Spinal cord (tissue), 10 donors: Measurements from ENCODE around the gene TOMT. TPM values are rescaled to one million over a fixed set of nuclear protein-coding genes. Genes with fewer than 3 reads are reported as not detected.

Experiments used
- DNase-seq, 6 donors: peaks; one replicate each; pipeline versions ENCODE4 v3.0.0 to v3.0.0-alpha.2; 2013 to 2015; ENCODE audit warnings: low spot score in 6 of 6, low read depth in 4 of 6
- H3K27ac ChIP-seq: one replicate; pipeline ENCODE4 v1.5.1; 2013; ENCODE audit warnings: low read depth, low read length, control low read depth
- H3K27me3 ChIP-seq: one replicate; pipeline ENCODE4 v1.6.1; 2013; ENCODE audit warnings: low read length; ENCODE audit not compliant: control insufficient read depth, insufficient read depth
- H3K36me3 ChIP-seq: one replicate; pipeline ENCODE4 v1.6.1; 2013; ENCODE audit warnings: low read length; ENCODE audit not compliant: control insufficient read depth, insufficient read depth
- H3K4me1 ChIP-seq: one replicate; pipeline ENCODE4 v1.6.1; 2013; ENCODE audit warnings: low read length; ENCODE audit not compliant: control insufficient read depth, insufficient read depth
- H3K4me3 ChIP-seq: one replicate; pipeline ENCODE4 v1.5.1; 2013; ENCODE audit warnings: low read depth, low read length, control low read depth
- H3K9me3 ChIP-seq: one replicate; pipeline ENCODE4 v1.6.1; 2013; ENCODE audit warnings: low read length; ENCODE audit not compliant: control insufficient read depth, insufficient read depth
- WGBS: methylation state at CpG from one replicate; pipeline ENCODE4 v1.1.5; 2013; ENCODE audit warnings: missing lambda C conversion rate; ENCODE audit not compliant: insufficient coverage; 5-methylcytosine and 5-hydroxymethylcytosine counted together
- polyA plus RNA-seq, 2 donors: library from polyadenylated mRNA; unstranded; fragments of 120-200 nt; gene quantifications; one replicate each; pipeline ENCODE4 v1.2.1, GENCODE V29; 2013; ENCODE audit not compliant: insufficient read length in 2 of 2
- total RNA-seq, 2 donors: library from RNA; depleted of rRNA in 1 of 2; stranded (reverse); fragments of 120-200 nt in 1 of 2; fragments of >200 nt in 1 of 2; gene quantifications; one replicate each; pipeline versions ENCODE4 v1.2.3 to v1.2.4, GENCODE V29; 2013 to 2014
- donor health status: healthy.

TOMT gene
- total and polyA plus RNA-seq, 4 donors: not detected

GRCh38 chr11:72102946-72103753 is 2.6 kb upstream of the TOMT start, which contains the start of gene LAMTOR1:
Gene LAMTOR1 (minus strand): TSS chr11:72103297. CDS start chr11:72103224, 73 bp downstream.
- peak; percentile 95 to 100 (median 98) for DNase-seq
- H3K27me3 ChIP-seq: no peaks in the 10 kb centered on the region
- peaks cover 18% of the 10 kb centered on the region for H3K4me1 ChIP-seq
- H3K4me3 ChIP-seq: peak within 1 kb of the TSS; percentile 83
- peaks cover 40% of the 10 kb centered on the region for H3K36me3 ChIP-seq
- H3K9me3 ChIP-seq: no peaks in the 10 kb centered on the region
- 0% methylated on average over 58 of the region's 64 CpGs for WGBS
- H3K27ac ChIP-seq: peak within 1 kb of the TSS; percentile 88

- peaks cover 18% of the 10 kb centered on the region for H3K4me1 ChIP-seq
- WGBS: no CpG with 5 or more reads among the region's 11 CpGs
- H3K36me3 ChIP-seq: peaks cover 38% of the 10 kb centered on the region
These were observed 2.0 kb upstream of the TOMT start for GRCh38 chr11:72103754-72104167.

GRCh38 chr11:72111300-72112142 is 5.8 kb downstream of the TOMT start:
- H3K27me3 ChIP-seq: peaks cover 6% of the 10 kb centered on the region
- under 1% methylated on average over 9 of the region's 10 CpGs for WGBS
- peak overlapping the region; percentile 100 for H3K27ac ChIP-seq
- H3K9me3 ChIP-seq: no peaks in the 10 kb centered on the region
- peaks cover 26% of the 10 kb centered on the region for H3K36me3 ChIP-seq
- H3K4me3 ChIP-seq: peak overlapping the region; percentile 91
- H3K4me1 ChIP-seq: peaks cover 10% of the 10 kb centered on the region
- DNase-seq: no peak

More at GRCh38 chr11:72103754-72104167, 2.0 kb upstream of the TOMT start:
- no peak for DNase-seq
- peak overlapping the region; percentile 83 for H3K4me3 ChIP-seq
- no peaks in the 10 kb centered on the region for H3K27me3 ChIP-seq
- no peaks in the 10 kb centered on the region for H3K9me3 ChIP-seq
- peak overlapping the region; percentile 87 for H3K27ac ChIP-seq

GRCh38 chr11:72112143-72112977 is 6.6 kb downstream of the TOMT start, which contains the start of gene ANAPC15:
Gene ANAPC15 (minus strand): TSS chr11:72112695. CDS start chr11:72111276, 1,419 bp downstream.
- DNase-seq: peak; percentile 99 to 100 (median 100)
- peaks cover 10% of the 10 kb centered on the region for H3K4me1 ChIP-seq
- peak within 1 kb of the TSS; percentile 100 for H3K27ac ChIP-seq
- under 1% methylated on average over 49 of the region's 49 CpGs for WGBS
- H3K36me3 ChIP-seq: peaks cover 26% of the 10 kb centered on the region
- H3K27me3 ChIP-seq: peaks cover 6% of the 10 kb centered on the region
- H3K4me3 ChIP-seq: peak within 1 kb of the TSS; percentile 91
- H3K9me3 ChIP-seq: no peaks in the 10 kb centered on the region

- Histone ChIP-seq H3K36me3 (peaks cover 19% of the 10 kb centered on the region), H3K27ac (peak overlapping the region; percentile 100), H3K4me3 (peak overlapping the region; percentile 91), H3K27me3 (peaks cover 6% of the 10 kb centered on the region), H3K4me1 (peaks cover 10% of the 10 kb centered on the region), H3K9me3 (no peaks in the 10 kb centered on the region)
- no peak for DNase-seq
- WGBS: 67% methylated on average over 6 of the region's 9 CpGs
These were observed 7.5 kb downstream of the TOMT start for GRCh38 chr11:72112978-72113808.

- peaks cover 10% of the 10 kb centered on the region for H3K4me1 ChIP-seq
- 100% methylated on average over 1 of the region's 1 CpG for WGBS
- H3K27me3 ChIP-seq: peaks cover 6% of the 10 kb centered on the region
- no peaks in the 10 kb centered on the region for H3K9me3 ChIP-seq
- DNase-seq: no peak
- H3K27ac ChIP-seq: no peak overlapping the region
- no peak overlapping the region for H3K4me3 ChIP-seq
- H3K36me3 ChIP-seq: peaks cover 7% of the 10 kb centered on the region
These were observed 8.8 kb downstream of the TOMT start for GRCh38 chr11:72114570-72114969.

- H3K36me3 ChIP-seq: no peaks in the 10 kb centered on the region
- peaks cover 6% of the 10 kb centered on the region for H3K27me3 ChIP-seq
- H3K4me1 ChIP-seq: peaks cover 10% of the 10 kb centered on the region
- H3K27ac ChIP-seq: no peak overlapping the region
- no peaks in the 10 kb centered on the region for H3K9me3 ChIP-seq
- no peak for DNase-seq
- 93% methylated on average over 4 of the region's 6 CpGs for WGBS
- H3K4me3 ChIP-seq: no peak overlapping the region
These were observed 10.5 kb downstream of the TOMT start for GRCh38 chr11:72116019-72116755.

- Histone ChIP-seq H3K27ac (no peak overlapping the region), H3K27me3 (peaks cover 6% of the 10 kb centered on the region), H3K9me3 (no peaks in the 10 kb centered on the region)
These were observed 13.5 kb downstream of the TOMT start for GRCh38 chr11:72119198-72119597.

More at GRCh38 chr11:72119198-72119597, 13.5 kb downstream of the TOMT start:
- Histone ChIP-seq H3K4me3 (no peak overlapping the region), H3K36me3 (no peaks in the 10 kb centered on the region), H3K4me1 (no peaks in the 10 kb centered on the region)
- no CpG with 5 or more reads among the region's 6 CpGs for WGBS
- DNase-seq: no peak
